Measurements from ENCODE around the gene GINS3. TPM values are rescaled to one million over a fixed set of nuclear protein-coding genes. Genes with fewer than 3 reads are reported as not detected.

GINS3 gene
- total RNA-seq, 2 donors from 2014 or later, result 5.1 to 8.9 TPM

- H3K36me3 ChIP-seq, result no peaks in the 10 kb centered on the region
- H3K27me3 ChIP-seq (replicated peaks; ENCODE audit: insufficient read depth), result no peaks in the 10 kb centered on the region
- H3K27ac ChIP-seq, result no peak overlapping the region
- WGBS, result 95% methylated on average over 2 of the region's 2 CpGs
- H3K9me3 ChIP-seq, result no peaks in the 10 kb centered on the region
- H3K4me1 ChIP-seq (replicated peaks), result no peaks in the 10 kb centered on the region
- DNase-seq (ENCODE audit: low spot score), result no peak
- TF ChIP-seq POLR2AphosphoS5 (IDR thresholded peaks at IDR 0.05), result no peak
- TF ChIP-seq POLR2A (IDR thresholded peaks at IDR 0.05), result no peak
- TF ChIP-seq CTCF (IDR thresholded peaks at IDR 0.05), result no peak
- no peak overlapping the region for H3K4me3 ChIP-seq
- intact Hi-C loops (cut with DNase I), result no loop called here
Measured at GRCh38 chr16:58454178-58454577, 61.9 kb downstream of the GINS3 start.

GRCh38 chr16:58454856-58455255, 62.6 kb downstream of the GINS3 start:
- no peaks in the 10 kb centered on the region for H3K4me1 ChIP-seq (replicated peaks)
- H3K27ac ChIP-seq, result no peak overlapping the region
- H3K4me3 ChIP-seq, result no peak overlapping the region
- intact Hi-C loops (cut with DNase I), result no loop called here
- TF ChIP-seq POLR2A (IDR thresholded peaks at IDR 0.05) (no peak), CTCF (IDR thresholded peaks at IDR 0.05) (no peak), POLR2AphosphoS5 (IDR thresholded peaks at IDR 0.05) (no peak)
- 93% methylated on average over 5 of the region's 5 CpGs for WGBS
- no peaks in the 10 kb centered on the region for H3K27me3 ChIP-seq (replicated peaks; ENCODE audit: insufficient read depth)
- no peaks in the 10 kb centered on the region for H3K9me3 ChIP-seq
- no peak for DNase-seq (ENCODE audit: low spot score)
- H3K36me3 ChIP-seq, result no peaks in the 10 kb centered on the region

Small RNA genes within 50 kb of the gene (small RNA-seq; reads per million reads assigned to genes)
- 0 reads per million in 2 donors for gene RNU6-1110P
- 0 reads per million in 2 donors for gene RNU6-269P

Other genes with a start within 250 kb of the GINS3 start
- gene CSNK2A2, start 194.4 kb upstream of the GINS3 start, total RNA-seq, result 10 to 100 TPM; 27.8 to 65.0 TPM
- 1 to 10 TPM in 1 of 2 donors, not detected in 1; 4.4 TPM for gene PRSS54, start 97.4 kb upstream of the GINS3 start, total RNA-seq
- 100 to 1,000 TPM in 1 of 2 donors, 10 to 100 TPM in 1; 13.4 to 359 TPM for gene NDRG4, start 107.7 kb downstream of the GINS3 start, total RNA-seq
- gene SETD6, start 123.0 kb downstream of the GINS3 start, total RNA-seq, result 10 to 100 TPM; 45.4 to 55.8 TPM
- 100 to 1,000 TPM; 102 to 190 TPM for gene CNOT1, start 237.4 kb downstream of the GINS3 start, total RNA-seq